Esophagus squamous epithelium (tissue), 4 donors: ENCODE data around the gene ZDHHC9.

Experiments
- CTCF ChIP-seq, 6 experiments: fragments of 450-650 bp in 4 of 6; fragments of 200-600 bp in 2 of 6; sonication (generic) in 2 of 6; IDR thresholded peaks; one replicate each; pipeline ENCODE4 v1.5.1; 2016 to 2019; ENCODE audit warnings: antibody characterized with exemption in 6 of 6, mild to moderate bottlenecking in 4 of 6, moderate library complexity in 4 of 6
- POLR2A ChIP-seq, 4 donors: fragments of 450-650 bp; IDR thresholded peaks; one replicate each; pipeline ENCODE4 v1.6.1; 2017; ENCODE audit warnings: antibody characterized with exemption in 4 of 4, mild to moderate bottlenecking in 4 of 4, moderate library complexity in 3 of 4

GRCh38 chrX:129754056-129755024 lies 89.3 kb downstream of the ZDHHC9 start:
- no peak for TF ChIP-seq CTCF (IDR thresholded peaks at IDR 0.05)
- TF ChIP-seq POLR2A (IDR thresholded peaks at IDR 0.05) = no peak
